ENCODE results near the gene DCLK2.

GRCh38 chr4:150251752-150252190 is 173.5 kb downstream of the DCLK2 start:
- TF ChIP-seq CTCF (IDR thresholded peaks at IDR 0.05) (no peak), POLR2A (IDR thresholded peaks at IDR 0.05) (no peak)
